ENCODE measurements around the gene ANXA1.

- TF ChIP-seq, protein P1, sequence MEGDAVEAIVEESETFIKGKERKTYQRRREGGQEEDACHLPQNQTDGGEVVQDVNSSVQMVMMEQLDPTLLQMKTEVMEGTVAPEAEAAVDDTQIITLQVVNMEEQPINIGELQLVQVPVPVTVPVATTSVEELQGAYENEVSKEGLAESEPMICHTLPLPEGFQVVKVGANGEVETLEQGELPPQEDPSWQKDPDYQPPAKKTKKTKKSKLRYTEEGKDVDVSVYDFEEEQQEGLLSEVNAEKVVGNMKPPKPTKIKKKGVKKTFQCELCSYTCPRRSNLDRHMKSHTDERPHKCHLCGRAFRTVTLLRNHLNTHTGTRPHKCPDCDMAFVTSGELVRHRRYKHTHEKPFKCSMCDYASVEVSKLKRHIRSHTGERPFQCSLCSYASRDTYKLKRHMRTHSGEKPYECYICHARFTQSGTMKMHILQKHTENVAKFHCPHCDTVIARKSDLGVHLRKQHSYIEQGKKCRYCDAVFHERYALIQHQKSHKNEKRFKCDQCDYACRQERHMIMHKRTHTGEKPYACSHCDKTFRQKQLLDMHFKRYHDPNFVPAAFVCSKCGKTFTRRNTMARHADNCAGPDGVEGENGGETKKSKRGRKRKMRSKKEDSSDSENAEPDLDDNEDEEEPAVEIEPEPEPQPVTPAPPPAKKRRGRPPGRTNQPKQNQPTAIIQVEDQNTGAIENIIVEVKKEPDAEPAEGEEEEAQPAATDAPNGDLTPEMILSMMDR (IDR thresholded peaks at IDR 0.05) = no peak
- TF ChIP-seq POLR2A (IDR thresholded peaks at IDR 0.05) = no peak
Observed at GRCh38 chr9:73202980-73203379, 51.3 kb downstream of the ANXA1 start.
